Islet precursor cell (in vitro differentiated cells): ENCODE results near the gene RNF135.
"Not testable (repeated sequence)": the region's sequence is repeated elsewhere in the genome, so short reads cannot be mapped to it uniquely, and the experiment has no call there.

ENCODE experiments used
- DNase-seq: peaks from one replicate; pipeline ENCODE4 v3.0.0-alpha.2; 2018

Gene RNF135

DNA sequence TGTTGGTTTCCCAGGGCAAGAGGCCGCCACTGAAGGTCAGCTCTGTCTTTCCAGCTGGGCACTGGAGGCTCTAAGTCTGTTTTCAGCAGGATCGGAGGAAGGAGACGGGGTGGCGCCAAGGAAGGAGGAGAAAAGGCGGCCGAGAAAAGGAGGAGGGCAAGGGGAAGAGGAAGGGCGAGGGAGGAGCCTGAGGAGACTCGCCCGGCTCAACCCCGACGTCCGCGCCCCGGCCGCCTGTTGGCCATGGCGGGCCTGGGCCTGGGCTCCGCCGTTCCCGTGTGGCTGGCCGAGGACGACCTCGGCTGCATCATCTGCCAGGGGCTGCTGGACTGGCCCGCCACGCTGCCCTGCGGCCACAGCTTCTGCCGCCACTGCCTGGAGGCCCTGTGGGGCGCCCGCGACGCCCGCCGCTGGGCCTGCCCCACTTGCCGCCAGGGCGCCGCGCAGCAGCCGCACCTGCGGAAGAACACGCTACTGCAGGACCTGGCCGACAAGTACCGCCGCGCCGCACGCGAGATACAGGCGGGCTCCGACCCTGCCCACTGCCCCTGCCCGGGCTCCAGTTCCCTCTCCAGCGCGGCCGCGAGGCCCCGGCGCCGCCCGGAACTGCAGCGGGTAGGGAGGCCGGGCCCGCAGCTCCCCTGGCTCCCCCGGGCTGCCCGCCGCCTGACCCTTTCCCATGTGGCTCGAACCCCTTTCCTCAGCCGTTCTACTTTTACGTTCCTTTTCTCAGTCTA is at the start of gene RNF135:
Gene RNF135, plus strand, starts transcription at position 209 of the 737 bp plus-strand sequence. Its CDS starts 35 bp downstream, at position 244.
- DNase-seq, result peak; percentile 98

DNA sequence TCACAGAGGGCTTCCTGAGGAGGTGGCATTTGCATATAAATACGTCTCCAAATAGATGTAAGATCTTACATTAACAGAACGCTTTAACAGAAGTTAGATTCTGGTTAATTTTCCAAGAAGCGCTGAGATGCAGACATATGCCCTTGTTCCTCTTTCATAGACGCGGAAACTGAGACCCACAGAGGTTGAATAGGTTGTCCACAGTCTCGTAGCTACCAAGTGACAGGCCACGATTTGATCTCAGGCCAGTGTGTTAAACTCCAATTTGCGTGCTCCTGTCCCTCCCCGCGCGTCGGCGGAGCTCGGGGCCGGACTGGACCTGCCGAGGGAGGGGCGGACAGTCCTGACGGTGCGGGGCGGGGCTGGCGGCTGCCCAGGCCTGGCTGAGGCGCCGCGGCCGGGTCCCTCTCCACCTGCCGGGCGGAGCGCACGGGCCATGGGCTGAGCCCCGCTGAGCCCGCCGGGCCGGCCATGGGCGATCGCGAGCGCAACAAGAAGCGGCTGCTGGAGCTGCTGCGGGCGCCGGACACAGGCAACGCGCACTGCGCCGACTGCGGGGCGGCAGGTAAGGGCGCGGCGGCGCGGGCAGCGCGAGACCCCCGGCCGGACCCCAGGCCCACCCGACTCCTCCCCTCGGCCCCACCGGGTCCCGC is 49.2 kb upstream of the RNF135 start, which contains the start of gene ADAP2:
Gene ADAP2, plus strand, starts transcription at position 402 of the 653 bp plus-strand sequence. Its CDS starts 70 bp downstream, at position 472.
- peak; percentile 81 for DNase-seq

- no peak for DNase-seq
Observed at GRCh38 chr17:30922235-30923030, 48.4 kb upstream of the RNF135 start.

GRCh38 chr17:30924341-30924740 is 46.5 kb upstream of the RNF135 start:
- no peak for DNase-seq

DNA sequence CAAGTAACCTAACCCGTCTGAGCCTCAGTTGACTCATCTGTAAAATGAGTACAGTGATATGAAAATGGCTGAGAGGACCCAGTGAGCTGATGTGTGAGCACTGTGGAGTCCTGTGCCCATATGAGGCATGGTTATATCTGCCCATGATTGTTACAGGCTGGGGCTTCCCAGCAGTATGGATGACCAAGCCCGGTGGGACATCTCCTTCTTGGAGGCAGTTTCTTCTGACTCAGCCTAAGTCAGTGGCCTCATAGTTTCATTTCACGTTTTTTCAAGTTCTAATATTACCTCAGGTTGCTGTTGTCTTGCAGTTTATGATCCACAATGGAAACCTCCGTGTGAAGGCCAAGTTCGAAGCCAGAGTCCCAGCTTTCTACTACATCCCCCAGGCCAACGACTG is 44.3 kb upstream of the RNF135 start:
- DNase-seq, result no peak

DNA sequence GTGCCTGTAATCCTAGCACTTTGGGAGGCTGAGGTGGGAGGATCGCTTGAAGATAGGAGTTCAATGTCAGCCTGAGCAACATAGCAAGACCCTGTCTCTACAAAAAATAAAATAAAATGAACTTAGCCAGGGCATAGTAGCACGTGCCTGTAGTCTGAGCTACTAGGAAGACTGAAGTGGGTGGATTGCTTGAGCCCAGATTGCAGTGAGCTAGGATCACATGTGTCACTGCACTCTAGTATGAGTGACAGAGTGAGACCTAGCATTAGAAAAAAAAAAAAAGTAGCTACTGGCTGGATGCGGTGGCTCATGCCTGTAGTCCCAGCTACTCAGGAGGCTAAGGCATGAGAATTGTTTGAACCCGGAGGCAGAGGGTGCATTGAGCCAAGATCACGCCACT is 43.1 kb upstream of the RNF135 start:
- no peak for DNase-seq

DNA sequence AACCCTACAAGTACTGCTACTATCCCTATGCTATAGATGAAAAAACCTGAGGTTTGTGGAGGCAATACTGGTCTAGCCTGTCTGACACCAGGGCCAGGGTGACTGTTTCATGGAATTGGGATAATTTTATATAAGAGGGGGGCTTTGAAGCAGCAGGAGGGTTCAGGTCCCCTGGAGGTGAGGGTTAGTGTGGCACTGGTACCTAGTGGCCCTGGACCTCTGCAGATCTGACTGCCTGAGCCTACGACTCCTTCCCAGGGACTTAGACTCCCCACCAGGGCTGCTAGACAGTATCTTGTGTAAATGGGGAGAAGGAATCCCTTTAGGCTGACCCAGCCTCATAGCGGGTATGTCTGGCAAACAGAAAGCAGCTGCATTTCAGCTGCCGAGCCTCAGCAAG is 42.3 kb upstream of the RNF135 start:
- DNase-seq, result no peak

DNA sequence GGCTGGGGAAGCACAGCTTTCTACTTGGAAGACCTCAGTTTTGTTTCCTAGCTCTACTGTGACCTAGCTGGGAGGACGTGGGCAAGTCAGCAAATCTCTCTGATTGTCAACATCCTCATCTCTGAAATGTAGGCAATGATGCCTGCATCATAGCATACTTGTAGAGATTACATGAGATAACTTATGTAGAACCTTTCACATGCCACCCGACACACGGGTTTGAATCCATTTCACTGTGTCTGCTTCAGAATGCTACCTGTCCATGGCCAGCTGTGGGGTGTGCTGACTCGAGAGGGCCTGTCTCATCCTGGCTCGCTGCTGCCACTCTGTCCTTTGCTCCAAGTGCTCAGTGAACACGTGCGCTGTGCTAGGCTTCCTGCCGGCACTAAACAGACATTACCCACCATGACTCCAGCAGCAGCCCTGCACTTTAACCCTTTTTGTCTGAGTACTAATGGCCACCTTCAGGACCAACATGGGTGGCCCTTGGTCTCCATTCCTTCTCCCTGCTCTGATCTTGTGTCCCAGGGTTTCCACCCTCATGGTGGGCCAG is 41.7 kb upstream of the RNF135 start:
- no peak for DNase-seq

GRCh38 chr17:30929861-30930260 is 41.0 kb upstream of the RNF135 start:
- DNase-seq, result not testable (repeated sequence)

- DNase-seq, result no peak
Observed at GRCh38 chr17:30930495-30930894, 40.3 kb upstream of the RNF135 start.

- not testable (repeated sequence) for DNase-seq
Observed at GRCh38 chr17:30931582-30931981, 39.3 kb upstream of the RNF135 start.

- DNase-seq, result no peak
Observed at GRCh38 chr17:30933966-30934365, 36.9 kb upstream of the RNF135 start.

GRCh38 chr17:30939051-30939689 is 31.7 kb upstream of the RNF135 start:
- no peak for DNase-seq

GRCh38 chr17:30942308-30943079 is 28.3 kb upstream of the RNF135 start:
- DNase-seq, result no peak

- DNase-seq, result no peak
Observed at GRCh38 chr17:30947796-30948195, 23.0 kb upstream of the RNF135 start.

DNA sequence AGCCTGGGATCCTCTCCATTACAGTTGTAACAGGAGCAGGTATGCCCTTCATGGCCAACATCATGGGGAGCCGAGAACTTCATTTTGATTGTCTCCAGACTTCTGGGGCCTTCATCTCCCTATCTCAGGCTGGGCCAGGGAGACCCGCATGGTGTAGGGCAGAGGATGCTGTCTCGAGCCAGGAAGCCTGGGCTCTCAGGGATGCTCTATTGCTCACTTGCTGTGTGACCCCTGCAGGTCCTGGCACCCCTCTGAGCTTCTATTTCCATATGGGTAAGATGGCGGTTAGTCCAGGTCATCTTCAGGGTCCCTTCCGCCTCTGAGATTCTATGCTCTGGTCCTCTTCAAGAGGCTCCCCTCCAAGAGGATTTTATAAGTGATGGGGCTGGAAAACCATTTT is 20.6 kb upstream of the RNF135 start:
- no peak for DNase-seq

GRCh38 chr17:30950669-30951399 is 20.0 kb upstream of the RNF135 start:
- DNase-seq, result no peak

GRCh38 chr17:30952638-30953393 is 18.0 kb upstream of the RNF135 start:
- DNase-seq, result no peak

- no peak for DNase-seq
Observed at GRCh38 chr17:30954046-30954830, 16.6 kb upstream of the RNF135 start.
